IPS-18c (cell line): ENCODE results near the gene HKDC1.
"Not testable (repeated sequence)": the region's sequence is repeated elsewhere in the genome, so short reads cannot be mapped to it uniquely, and the experiment has no call there.

ENCODE experiments used
- H3K4me3 ChIP-seq: 2 replicates; pipeline ENCODE4 v1.7.0; 2013; ENCODE audit warnings: low read depth, mild to moderate bottlenecking, low read length, moderate library complexity; ENCODE audit not compliant: insufficient read depth
- H3K9me3 ChIP-seq: one replicate; pipeline ENCODE4 v1.6.1; 2013; ENCODE audit warnings: mild to moderate bottlenecking, low read length, moderate library complexity; ENCODE audit not compliant: control insufficient read depth, insufficient read depth

The HKDC1 gene

GRCh38 chr10:69254877-69255276, 34.7 kb downstream of the HKDC1 start:
- Histone ChIP-seq H3K4me3 (no peak overlapping the region), H3K9me3 (no peaks in the 10 kb centered on the region)

- Histone ChIP-seq H3K9me3 (no peaks in the 10 kb centered on the region), H3K4me3 (no peak overlapping the region)
Observed at GRCh38 chr10:69259547-69260243, 39.6 kb downstream of the HKDC1 start.

- Histone ChIP-seq H3K9me3 (no peaks in the 10 kb centered on the region), H3K4me3 (no peak overlapping the region)
Observed at GRCh38 chr10:69261184-69261583, 41.1 kb downstream of the HKDC1 start.

GRCh38 chr10:69262292-69262751, 42.2 kb downstream of the HKDC1 start:
- H3K9me3 ChIP-seq = no peaks in the 10 kb centered on the region
- H3K4me3 ChIP-seq = no peak overlapping the region

- Histone ChIP-seq H3K9me3 (no peaks in the 10 kb centered on the region), H3K4me3 (no peak overlapping the region)
Observed at GRCh38 chr10:69265521-69265920, 45.4 kb downstream of the HKDC1 start.

- Histone ChIP-seq H3K9me3 (no peaks in the 10 kb centered on the region), H3K4me3 (no peak overlapping the region)
Observed at GRCh38 chr10:69268761-69269416, 48.8 kb downstream of the HKDC1 start.

GRCh38 chr10:69269761-69270160, 49.6 kb downstream of the HKDC1 start:
- Histone ChIP-seq H3K4me3 (no peak overlapping the region), H3K9me3 (no peaks in the 10 kb centered on the region)

GRCh38 chr10:69270990-69271389, 50.9 kb downstream of the HKDC1 start:
- Histone ChIP-seq H3K9me3 (no peaks in the 10 kb centered on the region), H3K4me3 (no peak overlapping the region)

- H3K9me3 ChIP-seq = no peaks in the 10 kb centered on the region
- H3K4me3 ChIP-seq = no peak overlapping the region
Observed at GRCh38 chr10:69272624-69273023, 52.5 kb downstream of the HKDC1 start.

GRCh38 chr10:69275444-69275843, 55.3 kb downstream of the HKDC1 start:
- Histone ChIP-seq H3K4me3 (no peak overlapping the region), H3K9me3 (no peaks in the 10 kb centered on the region)

GRCh38 chr10:69276503-69276902, 56.4 kb downstream of the HKDC1 start:
- no peaks in the 10 kb centered on the region for H3K9me3 ChIP-seq

GRCh38 chr10:69278446-69278963, 58.4 kb downstream of the HKDC1 start, which contains the start of gene HK1:
Gene HK1, plus strand, starts transcription at chr10:69278496.
- Histone ChIP-seq H3K9me3 (no peaks in the 10 kb centered on the region), H3K4me3 (no peak within 1 kb of the TSS)

More at GRCh38 chr10:69276503-69276902, 56.4 kb downstream of the HKDC1 start:
- H3K4me3 ChIP-seq = no peak overlapping the region

GRCh38 chr10:69279110-69279509, 59.0 kb downstream of the HKDC1 start:
- no peak overlapping the region for H3K4me3 ChIP-seq
- no peaks in the 10 kb centered on the region for H3K9me3 ChIP-seq

- no peaks in the 10 kb centered on the region for H3K9me3 ChIP-seq
- no peak overlapping the region for H3K4me3 ChIP-seq
Observed at GRCh38 chr10:69281507-69282413, 61.6 kb downstream of the HKDC1 start.

GRCh38 chr10:69284402-69284801, 64.3 kb downstream of the HKDC1 start:
- not testable (repeated sequence) for H3K9me3 ChIP-seq, H3K4me3 ChIP-seq

GRCh38 chr10:69285699-69286098, 65.6 kb downstream of the HKDC1 start:
- Histone ChIP-seq H3K4me3 (no peak overlapping the region), H3K9me3 (no peaks in the 10 kb centered on the region)

- Histone ChIP-seq H3K4me3 (no peak overlapping the region), H3K9me3 (peaks cover 3% of the 10 kb centered on the region)
Observed at GRCh38 chr10:69287181-69287580, 67.0 kb downstream of the HKDC1 start.
